Esophagus squamous epithelium (tissue), 4 donors: Measurements from ENCODE around the gene DGKQ.

Source experiments
- CTCF ChIP-seq, 6 experiments: fragments of 450-650 bp in 4 of 6; fragments of 200-600 bp in 2 of 6; sonication (generic) in 2 of 6; IDR thresholded peaks; one replicate each; pipeline ENCODE4 v1.5.1; 2016 to 2019; ENCODE audit warnings: antibody characterized with exemption in 6 of 6, mild to moderate bottlenecking in 4 of 6, moderate library complexity in 4 of 6
- POLR2A ChIP-seq, 4 donors: fragments of 450-650 bp; IDR thresholded peaks; one replicate each; pipeline ENCODE4 v1.6.1; 2017; ENCODE audit warnings: antibody characterized with exemption in 4 of 4, mild to moderate bottlenecking in 4 of 4, moderate library complexity in 3 of 4

DNA sequence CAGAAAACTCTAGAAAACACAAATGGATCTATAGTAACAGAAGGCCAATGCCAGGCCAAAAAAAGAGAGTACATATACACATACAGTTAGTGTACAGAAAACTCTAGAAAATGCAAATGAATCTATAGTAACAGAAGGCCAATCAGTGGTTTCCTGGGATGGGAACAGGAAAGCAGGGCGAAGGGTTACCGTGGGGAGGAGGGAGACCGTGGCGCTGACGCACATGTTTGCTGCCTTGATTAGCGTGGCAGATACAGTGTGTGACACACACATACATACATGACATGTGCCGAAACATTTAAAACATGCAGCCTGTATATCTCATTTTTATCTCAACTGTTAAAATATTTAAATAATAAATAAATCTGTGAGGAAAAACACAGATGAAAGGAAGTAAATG is 55.9 kb downstream of the DGKQ start:
- TF ChIP-seq CTCF (IDR thresholded peaks at IDR 0.05), result no peak
- no peak for TF ChIP-seq POLR2A (IDR thresholded peaks at IDR 0.05)
